CD14-positive monocyte (primary cell): ENCODE results near the gene CACNA1C. TPM values are rescaled to one million over a fixed set of nuclear protein-coding genes. Genes with fewer than 3 reads are reported as not detected.

Source experiments
- DNase-seq, 3 donors: peaks; one replicate each; pipeline ENCODE4 v3.0.0-alpha.2; 2011 to 2022
- H2AFZ ChIP-seq: 2 replicates; pipeline ENCODE4 v1.6.0; 2012; ENCODE audit warnings: mild to moderate bottlenecking, low read depth, low read length, inconsistent platforms; ENCODE audit not compliant: insufficient read depth, poor library complexity, severe bottlenecking
- H3K27ac ChIP-seq, 2 donors: 1 replicate in 1 of 2; 2 replicates in 1 of 2; pipeline ENCODE4 v1.5.1; 2012 to 2013; ENCODE audit warnings: low read length in 2 of 2, control low read depth in 1 of 2, inconsistent platforms in 1 of 2, low read depth in 1 of 2, mild to moderate bottlenecking in 1 of 2
- H3K27me3 ChIP-seq, 2 donors: one replicate each; pipeline versions ENCODE4 v1.6.0 to v1.6.1; 2011 to 2013; ENCODE audit warnings: low read length in 2 of 2; ENCODE audit not compliant: control insufficient read depth in 2 of 2, insufficient read depth in 2 of 2
- H3K36me3 ChIP-seq, 2 donors: replicated peaks in 1 of 2; 1 replicate in 1 of 2; 2 replicates in 1 of 2; pipeline versions ENCODE4 v1.5.1 to v1.6.1; 2012 to 2013; ENCODE audit warnings: low read length in 2 of 2, control low read depth in 1 of 2, inconsistent platforms in 1 of 2, mild to moderate bottlenecking in 1 of 2; ENCODE audit not compliant: insufficient read depth in 2 of 2, control insufficient read depth in 1 of 2
- H3K4me1 ChIP-seq, 2 donors: 1 replicate in 1 of 2; 2 replicates in 1 of 2; pipeline versions ENCODE4 v1.5.1 to v1.6.1; 2012 to 2013; ENCODE audit warnings: low read length in 2 of 2, control low read depth in 1 of 2, inconsistent platforms in 1 of 2, mild to moderate bottlenecking in 1 of 2, moderate library complexity in 1 of 2; ENCODE audit not compliant: insufficient read depth in 2 of 2, control insufficient read depth in 1 of 2
- H3K4me2 ChIP-seq: replicated peaks from 2 replicates; pipeline ENCODE3; 2012; ENCODE audit warnings: low read length, moderate library complexity, mild to moderate bottlenecking; ENCODE audit not compliant: poor library complexity, severe bottlenecking; ENCODE audit errors: extremely low read depth
- H3K4me3 ChIP-seq, 3 experiments: fragments of 200-600 bp in 1 of 3; sonication (generic) in 1 of 3; replicated peaks in 1 of 3; 1 replicate in 2 of 3; 2 replicates in 1 of 3; pipeline ENCODE4 v1.5.1; 2011 to 2013; ENCODE audit warnings: low read length in 3 of 3, mild to moderate bottlenecking in 3 of 3, control low read depth in 2 of 3, low read depth in 2 of 3, inconsistent platforms in 1 of 3, moderate library complexity in 1 of 3
- H3K79me2 ChIP-seq: 2 replicates; pipeline ENCODE4 v1.6.0; 2012; ENCODE audit warnings: mild to moderate bottlenecking, control low read depth, inconsistent platforms, low read length, moderate library complexity; ENCODE audit not compliant: insufficient read depth
- H3K9ac ChIP-seq: 2 replicates; pipeline ENCODE4 v1.6.0; 2017; ENCODE audit warnings: low read length, mild to moderate bottlenecking; ENCODE audit not compliant: insufficient read depth, poor library complexity, severe bottlenecking
- H3K9me3 ChIP-seq, 2 donors: replicated peaks in 1 of 2; 1 replicate in 1 of 2; 2 replicates in 1 of 2; pipeline versions ENCODE4 v1.5.1 to v1.6.1; 2012 to 2013; ENCODE audit warnings: low read length in 2 of 2, control low read depth in 1 of 2; ENCODE audit not compliant: control insufficient read depth in 1 of 2, insufficient read depth in 1 of 2
- H4K20me1 ChIP-seq: 2 replicates; pipeline ENCODE4 v1.6.0; 2012; ENCODE audit warnings: mild to moderate bottlenecking, low read length, control low read depth, moderate library complexity; ENCODE audit not compliant: insufficient read depth
- H3K27ac Mint-ChIP-seq, 7 donors: one replicate each; pipeline ENCODE4 v1.8.0; 2020; ENCODE audit warnings: mild to moderate bottlenecking in 7 of 7, mixed read lengths in 7 of 7, moderate library complexity in 6 of 7, inconsistent platforms in 2 of 7
- H3K27me3 Mint-ChIP-seq, 3 donors: one replicate each; pipeline ENCODE4 v1.8.0; 2021 to 2022; ENCODE audit warnings: low read depth in 3 of 3, mild to moderate bottlenecking in 3 of 3, mixed read lengths in 3 of 3, moderate library complexity in 3 of 3, inconsistent platforms in 1 of 3
- H3K36me3 Mint-ChIP-seq, 2 donors: one replicate each; pipeline ENCODE4 v1.8.0; 2020; ENCODE audit warnings: mixed read lengths in 2 of 2, inconsistent platforms in 1 of 2, mild to moderate bottlenecking in 1 of 2
- H3K4me1 Mint-ChIP-seq: one replicate; pipeline ENCODE4 v1.8.0; 2020; ENCODE audit warnings: mild to moderate bottlenecking, mixed read lengths
- H3K4me3 Mint-ChIP-seq, 2 donors: one replicate each; pipeline ENCODE4 v1.8.0; 2020; ENCODE audit warnings: mild to moderate bottlenecking in 2 of 2, mixed read lengths in 2 of 2, moderate library complexity in 1 of 2
- H3K9me3 Mint-ChIP-seq, 7 donors: one replicate each; pipeline ENCODE4 v1.8.0; 2020 to 2022; ENCODE audit warnings: mixed read lengths in 7 of 7, mild to moderate bottlenecking in 6 of 7, moderate library complexity in 6 of 7, inconsistent platforms in 2 of 7
- CTCF ChIP-seq: fragments of 200-600 bp; IDR thresholded peaks from one replicate; pipeline ENCODE4 v1.8.0; 2022; ENCODE audit warnings: antibody characterized with exemption, mild to moderate bottlenecking
- WGBS: methylation state at CpG from one replicate; pipeline ENCODE4 v1.1.5; 2013; ENCODE audit warnings: missing lambda C conversion rate; ENCODE audit not compliant: insufficient coverage; 5-methylcytosine and 5-hydroxymethylcytosine counted together
- intact Hi-C, 2 donors: fragments of 100-400 bp; cut with micrococcal nuclease; formaldehyde crosslinking; loops; one replicate each; pipeline versions ENCODE4 v1.15.0 to v1.15.1; 2023
- polyA plus RNA-seq, 3 donors: library from polyadenylated mRNA; depleted of rRNA in 1 of 3; unstranded in 2 of 3; stranded (reverse) in 1 of 3; fragments of 300-500 nt in 2 of 3; fragments of >200 nt in 1 of 3; fragmentation: Illumina TruSeq in 2 of 3; gene quantifications; 1 replicate in 2 of 3; 2 replicates in 1 of 3; pipeline ENCODE4 v1.2.3, GENCODE V29; 2012 to 2021

CACNA1C gene
- polyA plus RNA-seq, 3 donors: not detected

DNA sequence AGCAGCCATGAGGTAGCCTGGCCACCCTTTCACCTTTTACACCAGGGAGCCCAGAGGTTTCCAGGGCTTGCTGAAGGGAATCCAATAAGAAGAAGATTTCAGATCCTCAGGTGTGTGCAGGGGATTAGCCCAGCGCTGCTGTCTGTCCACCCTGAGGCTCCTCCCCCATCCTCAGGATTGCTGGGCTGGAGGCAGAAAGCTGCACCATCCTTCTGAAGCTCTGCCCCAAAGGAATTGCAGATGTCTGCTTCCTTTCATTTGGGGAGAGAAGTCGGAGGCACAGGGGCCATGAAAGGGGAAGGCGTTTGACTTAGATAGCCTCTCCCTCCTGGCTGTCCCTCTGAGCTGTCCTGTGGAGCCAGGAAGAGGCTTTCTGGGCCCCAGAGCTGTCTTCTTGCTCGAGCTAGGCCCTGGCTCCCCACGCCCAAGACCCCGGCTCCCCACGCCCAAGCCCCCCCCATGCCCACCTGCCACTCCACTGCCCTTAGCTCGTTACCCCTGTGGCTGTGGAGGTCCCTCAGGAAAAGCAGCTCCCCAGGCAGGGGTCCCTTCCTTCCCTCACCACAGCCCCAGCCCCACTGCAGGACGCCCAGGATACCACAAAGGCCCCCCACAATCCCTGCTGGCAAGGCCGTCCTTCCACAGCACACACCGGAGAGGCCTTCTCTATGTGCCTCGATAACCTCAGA is 359.0 kb downstream of the CACNA1C start:
- Histone ChIP-seq H3K79me2 (no peaks in the 10 kb centered on the region), H3K27ac (no peak overlapping the region), H3K36me3 (no peaks in the 10 kb centered on the region), H3K4me2 (no peak overlapping the region), H3K27me3 (no peaks in the 10 kb centered on the region), H3K9me3 (no peaks in the 10 kb centered on the region), H3K4me3 (no peak overlapping the region), H3K9ac (no peak overlapping the region), H3K4me1 (no peaks in the 10 kb centered on the region), H2AFZ (no peak overlapping the region), H4K20me1 (no peaks in the 10 kb centered on the region)
- 83% methylated on average over 8 of the region's 12 CpGs for whole genome bisulfite sequencing
- no peak overlapping the region for H3K4me3 Mint-ChIP-seq
- no peaks in the 10 kb centered on the region for H3K4me1 Mint-ChIP-seq
- H3K27me3 Mint-ChIP-seq: peaks cover 1 to 4% (median 3%) of the 10 kb centered on the region in 3 donors
- no peaks in the 10 kb centered on the region for H3K36me3 Mint-ChIP-seq
- intact Hi-C loops: no loop called here
- TF ChIP-seq CTCF: no peak
- DNase-seq: no peak
- H3K27ac Mint-ChIP-seq: no peak overlapping the region
- no peaks in the 10 kb centered on the region for H3K9me3 Mint-ChIP-seq

DNA sequence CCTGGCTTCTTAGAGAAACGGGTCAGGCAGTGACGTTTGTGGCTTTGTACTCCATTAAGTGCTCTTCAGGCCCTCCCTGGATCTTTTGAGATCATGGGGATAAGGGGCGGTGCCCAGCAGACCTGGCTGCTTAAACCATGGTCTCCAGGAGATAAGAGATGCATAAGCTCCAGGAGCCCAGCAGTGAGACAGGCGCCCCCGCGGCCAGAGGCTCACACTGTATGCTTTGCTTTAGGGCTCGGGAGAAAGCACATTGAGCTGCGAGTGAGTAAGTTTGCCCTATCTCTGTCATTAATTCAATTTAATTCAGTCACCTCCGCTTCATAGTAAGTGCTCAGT is 359.5 kb downstream of the CACNA1C start:
- Mint-ChIP-seq H3K4me1 (no peaks in the 10 kb centered on the region), H3K36me3 (no peaks in the 10 kb centered on the region), H3K4me3 (no peak overlapping the region), H3K9me3 (no peaks in the 10 kb centered on the region), H3K27me3 (peaks cover 1 to 4% (median 3%) of the 10 kb centered on the region in 3 donors), H3K27ac (no peak overlapping the region)
- H3K27me3 ChIP-seq: no peaks in the 10 kb centered on the region
- H3K27ac ChIP-seq: no peak overlapping the region
- no peaks in the 10 kb centered on the region for H3K9me3 ChIP-seq
- 89% methylated on average over 8 of the region's 9 CpGs for WGBS
- intact Hi-C loops: no loop called here
- DNase-seq: no peak
- no peaks in the 10 kb centered on the region for H3K4me1 ChIP-seq
- no peak overlapping the region for H3K9ac ChIP-seq
- no peak overlapping the region for H3K4me3 ChIP-seq
- TF ChIP-seq CTCF: no peak
- H2AFZ ChIP-seq: no peak overlapping the region
- no peaks in the 10 kb centered on the region for H3K36me3 ChIP-seq
- H3K79me2 ChIP-seq: no peaks in the 10 kb centered on the region
- no peak overlapping the region for H3K4me2 ChIP-seq
- no peaks in the 10 kb centered on the region for H4K20me1 ChIP-seq
